Ramos (cell line): ENCODE measurements around the gene TMEM42.
"Not testable (repeated sequence)": the region's sequence is repeated elsewhere in the genome, so short reads cannot be mapped to it uniquely, and the experiment has no call there.

Source experiments
- in situ Hi-C: fragments of 300-500 bp; cut with MboI; formaldehyde crosslinking; loops from one replicate; pipeline ENCODE4 v1.14.3; 2022; ENCODE audit warnings: low sequenced_read_pairs; ENCODE audit not compliant: unreplicated experiment

TMEM42 gene

GRCh38 chr3:44861412-44862225 is at the start of gene TMEM42:
TMEM42 (plus strand) TSS chr3:44861912; CDS start chr3:44861925, 13 bp downstream.
- in situ Hi-C loops = no loop called here

GRCh38 chr3:44814751-44815150 is 47.0 kb upstream of the TMEM42 start:
- in situ Hi-C loops = no loop called here

GRCh38 chr3:44816334-44816733 is 45.4 kb upstream of the TMEM42 start:
- in situ Hi-C loops = not testable (repeated sequence)

GRCh38 chr3:44821206-44821605 is 40.5 kb upstream of the TMEM42 start:
- in situ Hi-C loops = not testable (repeated sequence)

- in situ Hi-C loops = no loop called here
Measured at GRCh38 chr3:44825264-44825925, 36.3 kb upstream of the TMEM42 start.

- in situ Hi-C loops = no loop called here
Measured at GRCh38 chr3:44827196-44827595, 34.5 kb upstream of the TMEM42 start.

GRCh38 chr3:44831232-44831631 is 30.5 kb upstream of the TMEM42 start:
- in situ Hi-C loops = no loop called here

- in situ Hi-C loops = no loop called here
Measured at GRCh38 chr3:44832032-44832431, 29.7 kb upstream of the TMEM42 start.

- in situ Hi-C loops = no loop called here
Measured at GRCh38 chr3:44832965-44833364, 28.7 kb upstream of the TMEM42 start.

GRCh38 chr3:44833394-44833793 is 28.3 kb upstream of the TMEM42 start:
- in situ Hi-C loops = no loop called here

- in situ Hi-C loops = no loop called here
Measured at GRCh38 chr3:44835684-44836083, 26.0 kb upstream of the TMEM42 start.

- in situ Hi-C loops = no loop called here
Measured at GRCh38 chr3:44842376-44842775, 19.3 kb upstream of the TMEM42 start.

- in situ Hi-C loops = no loop called here
Measured at GRCh38 chr3:44845528-44846520, 15.9 kb upstream of the TMEM42 start.

GRCh38 chr3:44848634-44849033 is 13.1 kb upstream of the TMEM42 start:
- in situ Hi-C loops = no loop called here

GRCh38 chr3:44856663-44857062 is 5.0 kb upstream of the TMEM42 start:
- in situ Hi-C loops = not testable (repeated sequence)

- in situ Hi-C loops = no loop called here
Measured at GRCh38 chr3:44860117-44860516, 1.6 kb upstream of the TMEM42 start.

GRCh38 chr3:44862226-44862637 is 520 bp downstream of the TMEM42 start:
- in situ Hi-C loops = no loop called here

- in situ Hi-C loops = no loop called here
Measured at GRCh38 chr3:44865272-44866035, 3.7 kb downstream of the TMEM42 start.

- in situ Hi-C loops = no loop called here
Measured at GRCh38 chr3:44867421-44868111, 5.9 kb downstream of the TMEM42 start.
